Loucy (cell line): ENCODE measurements around the gene CNTNAP2.

ENCODE experiments used
- H2AFZ ChIP-seq: fragments of 200-600 bp; sonication (generic); 2 replicates; pipeline ENCODE4 v1.6.0; 2016; ENCODE audit warnings: antibody characterized with exemption, mild to moderate bottlenecking, low read length, moderate library complexity
- H3F3A ChIP-seq: fragments of 200-600 bp; 2 replicates; pipeline ENCODE4 v1.6.0; 2016; ENCODE audit warnings: antibody characterized with exemption, low read depth, mild to moderate bottlenecking
- H3K27me3 ChIP-seq: fragments of 200-600 bp; sonication (generic); 2 replicates; pipeline ENCODE4 v1.6.1; 2014; ENCODE audit warnings: low read length, mild to moderate bottlenecking; ENCODE audit not compliant: insufficient read depth, poor library complexity, severe bottlenecking
- H3K36me3 ChIP-seq: fragments of 200-600 bp; sonication (generic); 2 replicates; pipeline ENCODE4 v1.6.1; 2016; ENCODE audit warnings: low read length; ENCODE audit not compliant: insufficient read depth
- H3K4me1 ChIP-seq: fragments of 200-600 bp; sonication (generic); 2 replicates; pipeline ENCODE4 v1.5.1; 2014; ENCODE audit warnings: low read length, mild to moderate bottlenecking; ENCODE audit not compliant: insufficient read depth, poor library complexity, severe bottlenecking
- H3K4me2 ChIP-seq: fragments of 200-600 bp; sonication (generic); 2 replicates; pipeline ENCODE4 v1.6.0; 2014; ENCODE audit warnings: antibody characterized with exemption, low read length, low read depth, mild to moderate bottlenecking; ENCODE audit not compliant: poor library complexity, severe bottlenecking
- H3K4me3 ChIP-seq: fragments of 200-600 bp; sonication (generic); 2 replicates; pipeline ENCODE4 v1.5.1; 2014; ENCODE audit warnings: low read length, mild to moderate bottlenecking, mixed read lengths; ENCODE audit not compliant: poor library complexity, severe bottlenecking
- H3K79me2 ChIP-seq: fragments of 200-600 bp; sonication (generic); 2 replicates; pipeline ENCODE4 v1.6.1; 2014; ENCODE audit warnings: low read length; ENCODE audit not compliant: insufficient read depth
- H3K9ac ChIP-seq: fragments of 200-600 bp; sonication (generic); 2 replicates; pipeline ENCODE4 v1.6.0; 2014; ENCODE audit warnings: mild to moderate bottlenecking, low read depth, low read length, moderate library complexity; ENCODE audit not compliant: poor library complexity, severe bottlenecking
- H3K9me2 ChIP-seq: fragments of 200-600 bp; sonication (generic); replicated peaks from 2 replicates; pipeline ENCODE4 v1.6.1; 2016; ENCODE audit warnings: low read depth, low read length, mixed read lengths
- H3K9me3 ChIP-seq: fragments of 200-600 bp; sonication (generic); 2 replicates; pipeline ENCODE4 v1.6.1; 2014; ENCODE audit warnings: mild to moderate bottlenecking, antibody characterized with exemption, low read length, low read depth; ENCODE audit not compliant: insufficient read depth
- H4K20me1 ChIP-seq: fragments of 200-600 bp; sonication (generic); 2 replicates; pipeline ENCODE4 v1.6.0; 2014; ENCODE audit warnings: antibody characterized with exemption, low read length, mild to moderate bottlenecking; ENCODE audit not compliant: insufficient read depth, poor library complexity, severe bottlenecking
- CTCF ChIP-seq: fragments of 200-600 bp; sonication (generic); conservative IDR thresholded peaks from 2 replicates; pipeline ENCODE4 v1.5.1; 2014; ENCODE audit warnings: mild to moderate bottlenecking, antibody characterized with exemption, low read length
- EZH2phosphoT487 ChIP-seq: fragments of 200-600 bp; IDR thresholded peaks from 2 replicates; pipeline ENCODE4 v1.6.1; 2018; ENCODE audit warnings: antibody characterized with exemption, mild to moderate bottlenecking, moderate library complexity, borderline replicate concordance

CNTNAP2 gene

GRCh38 chr7:147363101-147363500 is 1246.5 kb downstream of the CNTNAP2 start:
- Histone ChIP-seq H3K36me3 (no peaks in the 10 kb centered on the region), H3K79me2 (no peaks in the 10 kb centered on the region), H3K4me2 (no peak overlapping the region), H2AFZ (no peak overlapping the region), H3K9ac (no peak overlapping the region), H3K4me3 (no peak overlapping the region), H4K20me1 (no peaks in the 10 kb centered on the region), H3K9me3 (no peaks in the 10 kb centered on the region; the same call in 1 of the 2 replicates), H3K27me3 (no peaks in the 10 kb centered on the region), H3K9me2 (no peaks in the 10 kb centered on the region), H3K4me1 (no peaks in the 10 kb centered on the region), H3F3A (no peaks in the 10 kb centered on the region)
- no peak for TF ChIP-seq EZH2phosphoT487
- TF ChIP-seq CTCF = no peak

- Histone ChIP-seq H3K9ac (no peak overlapping the region), H3F3A (no peaks in the 10 kb centered on the region), H3K4me1 (no peaks in the 10 kb centered on the region), H3K9me3 (no peaks in the 10 kb centered on the region; the same call in 1 of the 2 replicates), H3K4me2 (no peak overlapping the region), H3K4me3 (no peak overlapping the region), H3K9me2 (no peaks in the 10 kb centered on the region), H3K27me3 (no peaks in the 10 kb centered on the region), H3K79me2 (no peaks in the 10 kb centered on the region), H2AFZ (no peak overlapping the region), H4K20me1 (no peaks in the 10 kb centered on the region), H3K36me3 (no peaks in the 10 kb centered on the region)
- TF ChIP-seq EZH2phosphoT487 = no peak
- TF ChIP-seq CTCF = no peak
These were observed 1259.6 kb downstream of the CNTNAP2 start for GRCh38 chr7:147376192-147376591.

- Histone ChIP-seq H3K27me3 (no peaks in the 10 kb centered on the region), H3K9me2 (no peaks in the 10 kb centered on the region), H3K79me2 (no peaks in the 10 kb centered on the region), H3K4me3 (no peak overlapping the region), H3K9me3 (no peaks in the 10 kb centered on the region; the same call in none of the 2 replicates), H4K20me1 (no peaks in the 10 kb centered on the region), H3F3A (no peaks in the 10 kb centered on the region), H3K9ac (no peak overlapping the region), H3K4me1 (no peaks in the 10 kb centered on the region), H2AFZ (no peak overlapping the region), H3K36me3 (no peaks in the 10 kb centered on the region), H3K4me2 (no peak overlapping the region)
- no peak for TF ChIP-seq CTCF
- TF ChIP-seq EZH2phosphoT487 = no peak
These were observed 1264.3 kb downstream of the CNTNAP2 start for GRCh38 chr7:147380926-147381325.
